ENCODE data around the gene SH3RF3. TPM values are rescaled to one million over a fixed set of nuclear protein-coding genes. Genes with fewer than 3 reads are reported as not detected.
A peak's percentile ranks its signal among the peaks of the same experiment; 100 is the strongest.

Gene SH3RF3
- 1.2 and 1.3 TPM in 2 replicates for polyA plus RNA-seq (2013)

DNA sequence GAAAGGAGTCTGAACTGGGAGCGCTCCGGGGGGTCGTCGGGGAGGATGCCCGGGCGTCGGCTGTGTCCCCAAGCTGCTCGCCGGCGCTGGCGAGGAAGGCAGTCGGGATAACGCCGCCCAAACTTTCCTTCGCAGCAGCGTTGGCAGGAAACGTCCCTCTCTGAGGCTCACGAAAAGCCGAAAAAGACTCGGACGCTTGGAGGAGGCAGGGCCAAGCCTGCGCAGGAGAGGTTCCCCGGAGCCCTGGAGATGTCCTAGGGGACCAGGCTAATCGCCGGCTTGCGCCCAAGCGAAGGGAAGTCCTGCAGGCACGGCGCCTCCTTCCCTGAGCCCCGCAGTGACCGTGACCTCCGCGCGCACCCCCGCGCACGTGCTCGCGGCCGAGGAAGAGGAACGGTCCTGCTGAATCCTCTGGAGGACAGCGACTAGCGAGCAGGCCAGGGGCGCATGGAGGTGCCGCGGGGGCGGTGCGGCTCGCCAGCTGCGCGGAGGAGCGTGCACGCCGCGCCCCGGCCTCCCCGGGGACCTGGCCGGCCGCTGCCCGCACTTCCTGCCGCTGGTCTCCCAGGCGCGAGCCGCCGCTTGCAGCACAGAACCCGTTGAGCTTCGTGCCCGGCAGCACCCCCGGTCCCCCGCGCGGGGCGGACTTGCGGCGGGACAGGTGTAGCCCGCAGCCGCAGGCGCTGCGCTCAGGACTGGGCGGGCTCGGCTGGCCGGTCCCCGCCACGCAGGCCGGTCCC, at the start of gene SH3RF3:
Gene SH3RF3, plus strand, starts transcription at position 590 of the 740 bp plus-strand sequence.
- no peak within 1 kb of the TSS for H3K27ac ChIP-seq (ENCODE audit: low read depth, low read length)
- peaks cover 26% of the 10 kb centered on the region for H3K27me3 ChIP-seq (ENCODE audit: insufficient read depth, low read length)
- no peak within 1 kb of the TSS for H3K18ac ChIP-seq (ENCODE audit: low read length)
- peaks cover 10 to 17% of the 10 kb centered on the region in 2 experiments for H3K4me1 ChIP-seq (ENCODE audit: control insufficient read depth in 1 of 2, insufficient read depth in 2 of 2, low read length in 2 of 2)
- H2BK5ac ChIP-seq (ENCODE audit: low read depth, low read length, poor library complexity): no peak within 1 kb of the TSS
- peak within 1 kb of the TSS; percentile 6 for H4K8ac ChIP-seq (ENCODE audit: low read depth, low read length)
- H4K12ac ChIP-seq (ENCODE audit: low read depth, low read length): no peak within 1 kb of the TSS
- no peaks in the 10 kb centered on the region for H3K79me1 ChIP-seq (ENCODE audit: low read length)
- peaks cover 6% of the 10 kb centered on the region for H3K9me3 ChIP-seq (ENCODE audit: insufficient read depth, low read depth, low read length)
- H3K9ac ChIP-seq (ENCODE audit: low read length): no peak within 1 kb of the TSS
- no CpG with 5 or more reads among the region's 85 CpGs for WGBS (ENCODE audit: extremely low coverage, insufficient coverage, insufficient read length)
- H4K91ac ChIP-seq (ENCODE audit: low read depth, low read length): no peak within 1 kb of the TSS
- peak within 1 kb of the TSS; percentile 95 for H3K4me2 ChIP-seq (ENCODE audit: low read length)
- H3K79me2 ChIP-seq (ENCODE audit: control insufficient read depth, insufficient read depth, low read length, poor library complexity): no peaks in the 10 kb centered on the region
- H3K36me3 ChIP-seq (ENCODE audit: control insufficient read depth in 1 of 2, insufficient read depth in 2 of 2, low read length in 2 of 2): no peaks in the 10 kb centered on the region
- no peak within 1 kb of the TSS for H2BK12ac ChIP-seq (ENCODE audit: low read length)
- H3K4me3 ChIP-seq (ENCODE audit: low read depth, low read length): peak within 1 kb of the TSS; percentile 67
- no peak within 1 kb of the TSS for H3K23ac ChIP-seq (ENCODE audit: low read length)
- H3K4ac ChIP-seq (ENCODE audit: low read depth, low read length): no peak within 1 kb of the TSS
- no peak within 1 kb of the TSS for H3K14ac ChIP-seq (ENCODE audit: low read length)
- peak in 1 of 2 donors; percentile 39 for DNase-seq
- H2BK120ac ChIP-seq (ENCODE audit: insufficient read depth, low read length, poor library complexity): peak within 1 kb of the TSS; percentile 6
- H2AFZ ChIP-seq (ENCODE audit: insufficient read depth, low read length, poor library complexity): peak within 1 kb of the TSS; percentile 73
- no peak within 1 kb of the TSS for H2AK5ac ChIP-seq (ENCODE audit: low read length)

DNA sequence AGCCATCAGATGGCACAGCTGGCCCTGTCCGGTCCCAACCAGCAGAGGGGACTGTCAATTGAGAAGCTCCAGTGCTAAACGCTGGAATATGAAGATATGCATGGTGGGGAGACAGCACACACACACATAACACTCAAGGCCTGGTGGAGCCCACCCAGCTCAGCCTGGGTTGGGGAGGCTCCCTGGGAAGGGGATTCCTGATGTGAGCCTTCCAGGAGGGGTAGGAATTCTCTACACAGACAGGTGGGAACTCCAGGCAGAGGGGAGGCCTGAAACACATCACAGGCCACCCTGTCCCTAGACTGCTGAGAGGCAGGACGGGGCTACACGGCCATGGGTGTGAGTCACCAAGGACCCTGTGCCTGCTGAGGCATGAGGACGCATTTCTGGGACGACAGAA, 49.4 kb upstream of the SH3RF3 start:
- H3K36me3 ChIP-seq (ENCODE audit: control insufficient read depth in 1 of 2, insufficient read depth in 2 of 2, low read length in 2 of 2): no peaks in the 10 kb centered on the region
- no peak overlapping the region for H2BK12ac ChIP-seq (ENCODE audit: low read length)
- no peak overlapping the region for H2BK5ac ChIP-seq (ENCODE audit: low read depth, low read length, poor library complexity)
- H3K27me3 ChIP-seq (ENCODE audit: insufficient read depth, low read length): no peaks in the 10 kb centered on the region
- DNase-seq: no peak
- no peak overlapping the region for H2AFZ ChIP-seq (ENCODE audit: insufficient read depth, low read length, poor library complexity)
- no peak overlapping the region for H3K14ac ChIP-seq (ENCODE audit: low read length)
- no peaks in the 10 kb centered on the region for H3K9me3 ChIP-seq (ENCODE audit: insufficient read depth, low read depth, low read length)
- no peak overlapping the region for H2BK120ac ChIP-seq (ENCODE audit: insufficient read depth, low read length, poor library complexity)
- no peak overlapping the region for H3K4me2 ChIP-seq (ENCODE audit: low read length)
- H3K79me1 ChIP-seq (ENCODE audit: low read length): no peaks in the 10 kb centered on the region
- H3K23ac ChIP-seq (ENCODE audit: low read length): no peak overlapping the region
- no peak overlapping the region for H4K91ac ChIP-seq (ENCODE audit: low read depth, low read length)
- no peaks in the 10 kb centered on the region for H3K79me2 ChIP-seq (ENCODE audit: control insufficient read depth, insufficient read depth, low read length, poor library complexity)
- WGBS (ENCODE audit: extremely low coverage, insufficient coverage, insufficient read length): no CpG with 5 or more reads among the region's 6 CpGs
- H4K8ac ChIP-seq (ENCODE audit: low read depth, low read length): no peak overlapping the region
- no peak overlapping the region for H3K4me3 ChIP-seq (ENCODE audit: low read depth, low read length)
- no peak overlapping the region for H2AK5ac ChIP-seq (ENCODE audit: low read length)
- no peak overlapping the region for H3K27ac ChIP-seq (ENCODE audit: low read depth, low read length)
- no peak overlapping the region for H4K12ac ChIP-seq (ENCODE audit: low read depth, low read length)
- no peak overlapping the region for H3K18ac ChIP-seq (ENCODE audit: low read length)
- no peak overlapping the region for H3K4ac ChIP-seq (ENCODE audit: low read depth, low read length)
- H3K4me1 ChIP-seq (ENCODE audit: control insufficient read depth in 1 of 2, insufficient read depth in 2 of 2, low read length in 2 of 2): no peaks in the 10 kb centered on the region
- H3K9ac ChIP-seq (ENCODE audit: low read length): no peak overlapping the region

DNA sequence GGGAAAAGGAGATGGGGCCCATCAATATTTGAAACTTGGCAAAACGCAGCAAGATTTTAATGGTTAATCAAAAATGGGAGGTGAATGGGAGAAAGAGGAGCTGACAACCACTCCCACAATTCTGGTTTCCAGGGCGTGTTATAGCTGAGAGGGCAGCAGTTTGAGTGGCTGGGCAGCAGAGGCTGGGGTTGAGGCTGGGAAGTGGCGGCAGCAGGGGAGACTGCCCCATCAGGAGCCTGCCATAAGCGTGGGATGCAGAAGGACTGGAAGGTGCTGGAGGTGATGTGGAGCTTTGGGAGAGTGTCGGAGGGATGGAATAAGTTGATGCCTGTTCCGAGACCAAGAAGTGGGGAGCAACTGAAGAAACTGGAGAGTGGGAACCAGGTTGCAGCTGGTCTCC, 48.9 kb upstream of the SH3RF3 start:
- no peak overlapping the region for H2AFZ ChIP-seq (ENCODE audit: insufficient read depth, low read length, poor library complexity)
- H3K4me3 ChIP-seq (ENCODE audit: low read depth, low read length): no peak overlapping the region
- H3K9me3 ChIP-seq (ENCODE audit: insufficient read depth, low read depth, low read length): no peaks in the 10 kb centered on the region
- H3K18ac ChIP-seq (ENCODE audit: low read length): no peak overlapping the region
- no peak overlapping the region for H4K91ac ChIP-seq (ENCODE audit: low read depth, low read length)
- H4K12ac ChIP-seq (ENCODE audit: low read depth, low read length): no peak overlapping the region
- H3K79me2 ChIP-seq (ENCODE audit: control insufficient read depth, insufficient read depth, low read length, poor library complexity): no peaks in the 10 kb centered on the region
- WGBS (ENCODE audit: extremely low coverage, insufficient coverage, insufficient read length): no CpG with 5 or more reads among the region's 6 CpGs
- H2BK120ac ChIP-seq (ENCODE audit: insufficient read depth, low read length, poor library complexity): no peak overlapping the region
- no peak overlapping the region for H3K9ac ChIP-seq (ENCODE audit: low read length)
- H3K4me2 ChIP-seq (ENCODE audit: low read length): no peak overlapping the region
- no peak overlapping the region for H4K8ac ChIP-seq (ENCODE audit: low read depth, low read length)
- H3K79me1 ChIP-seq (ENCODE audit: low read length): no peaks in the 10 kb centered on the region
- no peak overlapping the region for H3K14ac ChIP-seq (ENCODE audit: low read length)
- no peaks in the 10 kb centered on the region for H3K27me3 ChIP-seq (ENCODE audit: insufficient read depth, low read length)
- H3K4ac ChIP-seq (ENCODE audit: low read depth, low read length): no peak overlapping the region
- no peak overlapping the region for H2BK5ac ChIP-seq (ENCODE audit: low read depth, low read length, poor library complexity)
- H2AK5ac ChIP-seq (ENCODE audit: low read length): no peak overlapping the region
- no peak for DNase-seq
- H3K27ac ChIP-seq (ENCODE audit: low read depth, low read length): no peak overlapping the region
- no peaks in the 10 kb centered on the region for H3K36me3 ChIP-seq (ENCODE audit: control insufficient read depth in 1 of 2, insufficient read depth in 2 of 2, low read length in 2 of 2)
- no peak overlapping the region for H3K23ac ChIP-seq (ENCODE audit: low read length)
- no peak overlapping the region for H2BK12ac ChIP-seq (ENCODE audit: low read length)
- no peaks in the 10 kb centered on the region for H3K4me1 ChIP-seq (ENCODE audit: control insufficient read depth in 1 of 2, insufficient read depth in 2 of 2, low read length in 2 of 2)

DNA sequence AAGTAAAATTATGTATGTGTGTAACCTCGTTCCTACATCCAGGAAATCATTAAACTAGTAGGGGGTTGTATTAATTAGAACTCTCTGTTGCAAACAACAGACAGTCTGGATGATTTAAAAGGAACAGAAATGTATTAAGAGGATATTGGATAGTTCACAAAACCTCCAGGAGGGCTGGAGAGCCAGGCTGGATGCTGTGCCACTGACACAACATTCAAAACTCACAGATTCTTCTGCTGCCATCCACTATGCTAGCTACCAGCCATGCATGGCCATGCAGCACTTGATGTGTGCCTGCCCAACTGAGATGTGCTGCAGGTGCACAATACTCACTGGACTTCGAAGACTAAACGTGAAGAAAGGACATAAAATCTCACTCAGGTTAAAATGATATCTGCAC, 48.2 kb upstream of the SH3RF3 start:
- Histone ChIP-seq H3K4ac (ENCODE audit: low read depth, low read length) (no peak overlapping the region), H3K4me3 (ENCODE audit: low read depth, low read length) (no peak overlapping the region), H3K27me3 (ENCODE audit: insufficient read depth, low read length) (no peaks in the 10 kb centered on the region), H3K36me3 (ENCODE audit: control insufficient read depth in 1 of 2, insufficient read depth in 2 of 2, low read length in 2 of 2) (no peaks in the 10 kb centered on the region), H3K27ac (ENCODE audit: low read depth, low read length) (no peak overlapping the region), H3K79me2 (ENCODE audit: control insufficient read depth, insufficient read depth, low read length, poor library complexity) (no peaks in the 10 kb centered on the region), H3K18ac (ENCODE audit: low read length) (no peak overlapping the region), H2AK5ac (ENCODE audit: low read length) (no peak overlapping the region), H3K4me2 (ENCODE audit: low read length) (no peak overlapping the region), H4K12ac (ENCODE audit: low read depth, low read length) (no peak overlapping the region), H4K91ac (ENCODE audit: low read depth, low read length) (no peak overlapping the region), H3K9ac (ENCODE audit: low read length) (no peak overlapping the region), H3K9me3 (ENCODE audit: insufficient read depth, low read depth, low read length) (no peaks in the 10 kb centered on the region), H2BK120ac (ENCODE audit: insufficient read depth, low read length, poor library complexity) (no peak overlapping the region), H3K79me1 (ENCODE audit: low read length) (no peaks in the 10 kb centered on the region), H3K4me1 (ENCODE audit: control insufficient read depth in 1 of 2, insufficient read depth in 2 of 2, low read length in 2 of 2) (no peaks in the 10 kb centered on the region), H2BK12ac (ENCODE audit: low read length) (no peak overlapping the region), H2AFZ (ENCODE audit: insufficient read depth, low read length, poor library complexity) (no peak overlapping the region), H3K14ac (ENCODE audit: low read length) (no peak overlapping the region), H3K23ac (ENCODE audit: low read length) (no peak overlapping the region), H4K8ac (ENCODE audit: low read depth, low read length) (no peak overlapping the region), H2BK5ac (ENCODE audit: low read depth, low read length, poor library complexity) (no peak overlapping the region)
- no peak for DNase-seq
- WGBS (ENCODE audit: extremely low coverage, insufficient coverage, insufficient read length): no CpG with 5 or more reads among the region's 3 CpGs

Measured in trophoblast cell (in vitro differentiated cells and primary cell).